GM12878 (cell line): Measurements from ENCODE around the gene KLRF2. TPM values are rescaled to one million over a fixed set of nuclear protein-coding genes. Genes with fewer than 3 reads are reported as not detected.
"Not testable (repeated sequence)": the region's sequence is repeated elsewhere in the genome, so short reads cannot be mapped to it uniquely, and the experiment has no call there.

ENCODE experiments used
- ATAC-seq: fragments of 200-7000 bp; cut with Tn5 transposase; 3 replicates; pipeline ENCODE4 v1.9.1; 2020; ENCODE audit warnings: mild to moderate bottlenecking, moderate library complexity
- BruUV-seq: library from RNA; stranded (reverse); fragments of 400-500 nt; replicated peaks from 2 replicates; lab custom pipeline; 2021; lab: Mats Ljungman, UMichigan
- CTCF ChIA-PET: fragments of 300-600 bp; sonication (Branson Sonifier 250); formaldehyde crosslinking; extraction: SDS; loops from one replicate; lab custom pipeline; 2021; ENCODE audit warnings: inconsistent platforms; lab: Yijun Ruan, JAX
- POLR2A ChIA-PET: fragments of 350-600 bp; formaldehyde crosslinking; extraction: SDS; loops from one replicate; lab custom pipeline; 2021; ENCODE audit warnings: inconsistent platforms; lab: Charles Lee
- RAD21 ChIA-PET: fragments of 300-600 bp; sonication (Branson Sonifier 250); formaldehyde crosslinking; loops from one replicate; lab custom pipeline; 2023; ENCODE audit warnings: antibody characterized with exemption; ENCODE audit not compliant: unreplicated experiment; lab: Charles Lee
- SMC1A ChIA-PET: fragments of 300-600 bp; sonication (Branson Sonifier 250); formaldehyde crosslinking; loops from one replicate; lab custom pipeline; 2023; ENCODE audit not compliant: unreplicated experiment, uncharacterized antibody; lab: Charles Lee
- DNase-seq: peaks from one replicate; pipeline ENCODE4 v3.0.0-alpha.2; 2011; ENCODE audit warnings: low read depth, low spot score
- FAIRE-seq: peaks from 3 replicates; lab custom pipeline; 2011; peaks lifted over from hg19 to GRCh38; lab: Jason Lieb, UNC
- H2AFZ ChIP-seq: 2 replicates; pipeline ENCODE4 v1.6.0; 2011; ENCODE audit warnings: low read depth, low read length, control low read depth; ENCODE audit not compliant: control insufficient read depth
- H3K27ac ChIP-seq: 2 replicates; pipeline ENCODE4 v1.5.1; 2011; ENCODE audit warnings: control low read depth; ENCODE audit not compliant: control insufficient read depth, insufficient read depth
- H3K27me3 ChIP-seq, 2 experiments: replicated peaks in 1 of 2; 2 replicates each; pipeline versions ENCODE4 v1.6.0 to v1.6.1; 2011; ENCODE audit warnings: low read length in 1 of 2; ENCODE audit not compliant: control insufficient read depth in 2 of 2, insufficient read depth in 2 of 2
- H3K36me3 ChIP-seq, 2 experiments: 2 replicates each; pipeline ENCODE4 v1.5.1; 2011; ENCODE audit warnings: low read length in 1 of 2; ENCODE audit not compliant: control insufficient read depth in 2 of 2, insufficient read depth in 2 of 2
- H3K4me1 ChIP-seq: 2 replicates; pipeline ENCODE4 v1.6.1; 2011; ENCODE audit warnings: mild to moderate bottlenecking, low read length, moderate library complexity, mixed read lengths; ENCODE audit not compliant: control insufficient read depth, insufficient read depth
- H3K4me2 ChIP-seq: 2 replicates; pipeline ENCODE4 v1.6.0; 2011; ENCODE audit warnings: control low read depth; ENCODE audit not compliant: control insufficient read depth, insufficient read depth
- H3K4me3 ChIP-seq: fragments of 200-600 bp; sonication (generic); 2 replicates; pipeline ENCODE4 v1.5.1; 2016
- H3K79me2 ChIP-seq: 2 replicates; pipeline ENCODE4 v1.6.0; 2011; ENCODE audit warnings: low read length; ENCODE audit not compliant: control insufficient read depth, insufficient read depth
- H3K9ac ChIP-seq: 2 replicates; pipeline ENCODE4 v1.8.0; 2011; ENCODE audit warnings: low read length, control low read depth, mixed read lengths; ENCODE audit not compliant: control insufficient read depth, insufficient read depth
- H3K9me3 ChIP-seq: replicated peaks from 3 replicates; pipeline ENCODE4 v1.5.1; 2011; ENCODE audit warnings: mild to moderate bottlenecking, low read length; ENCODE audit not compliant: control insufficient read depth, insufficient read depth
- H4K20me1 ChIP-seq: 2 replicates; pipeline ENCODE4 v1.6.0; 2011; ENCODE audit not compliant: control insufficient read depth, insufficient read depth
- BACH1 ChIP-seq: fragments of 450-650 bp; IDR thresholded peaks from 2 replicates; pipeline ENCODE4 v1.6.1; 2017; ENCODE audit warnings: mild to moderate bottlenecking, borderline replicate concordance
- CBFB ChIP-seq: IDR thresholded peaks from 2 replicates; pipeline ENCODE4 v1.6.1; 2016; ENCODE audit warnings: antibody characterized with exemption, low read depth
- CREB1 ChIP-seq: IDR thresholded peaks from 2 replicates; pipeline ENCODE4 v1.6.1; 2012; ENCODE audit warnings: low read depth, mild to moderate bottlenecking, inconsistent platforms
- CREM ChIP-seq: IDR thresholded peaks from 2 replicates; pipeline ENCODE4 v1.6.1; 2014; ENCODE audit warnings: antibody characterized with exemption, low read depth
- IRF5 ChIP-seq: fragments of 450-650 bp; IDR thresholded peaks from 2 replicates; pipeline ENCODE4 v1.6.1; 2017; ENCODE audit warnings: borderline replicate concordance
- JUND ChIP-seq: IDR thresholded peaks from 2 replicates; pipeline ENCODE4 v1.6.1; 2012; ENCODE audit warnings: low read depth, mild to moderate bottlenecking, low read length, improper control_type of control experiment, moderate library complexity
- MLLT1 ChIP-seq: fragments of 450-650 bp; IDR thresholded peaks from 2 replicates; pipeline ENCODE4 v1.6.1; 2016; ENCODE audit warnings: mild to moderate bottlenecking
- RFX5 ChIP-seq: IDR thresholded peaks from 2 replicates; pipeline ENCODE4 v1.6.1; 2011; ENCODE audit warnings: low read depth, low read length, improper control_type of control experiment
- YBX1 ChIP-seq: fragments of 450-650 bp; IDR thresholded peaks from 2 replicates; pipeline ENCODE4 v1.6.1; 2016; ENCODE audit warnings: antibody characterized with exemption
- ZBTB33 ChIP-seq: fragments of 450-650 bp; IDR thresholded peaks from 2 replicates; pipeline ENCODE4 v1.6.1; 2017; ENCODE audit warnings: mild to moderate bottlenecking
- ZNF274 ChIP-seq: IDR thresholded peaks from one replicate; pipeline ENCODE4 v1.8.0; 2011; ENCODE audit not compliant: insufficient read length, insufficient read depth
- WGBS: methylation state at CpG from one replicate; pipeline ENCODE4 v1.1.6; 2016; ENCODE audit warnings: low lambda C conversion rate; ENCODE audit not compliant: insufficient replicate concordance, insufficient coverage; ENCODE audit errors: missing lambda C conversion rate; 5-methylcytosine and 5-hydroxymethylcytosine counted together
- in situ Hi-C: fragments of 300-500 bp; cut with MboI; formaldehyde crosslinking; loops from 9 replicates; pipeline ENCODE4 v1.14.3; 2018; ENCODE audit warnings: mixed read lengths
- intact Hi-C: fragments of 100-400 bp; cut with micrococcal nuclease; formaldehyde crosslinking; loops from one replicate; pipeline ENCODE4 v1.14.2; 2022; ENCODE audit not compliant: unreplicated experiment
- polyA plus RNA-seq, 11 experiments: library from polyadenylated mRNA; depleted of rRNA in 4 of 11; unstranded in 6 of 11; stranded (reverse) in 5 of 11; fragments of >200 nt; fragmentation: Nextera tagmentation in 4 of 11; fragmentation: Illumina TruSeq in 1 of 11; extraction: Ambion mirVana in 4 of 11; extraction: Trizol in 1 of 11; gene quantifications; 1 replicate in 1 of 11; 2 replicates in 10 of 11; pipeline versions ENCODE4 v1.2.1 to v1.2.3, GENCODE V29; 2011 to 2016; ENCODE audit warnings: inconsistent platforms in 2 of 11, missing spikeins in 2 of 11, low read depth in 1 of 11
- total RNA-seq, 4 experiments: library from RNA; depleted of rRNA in 3 of 4; stranded (reverse); fragments of >200 nt in 3 of 4; fragmentation: Illumina TruSeq in 1 of 4; extraction: Trizol in 1 of 4; gene quantifications; 2 replicates each; pipeline versions ENCODE4 v1.2.1 to v1.2.3, GENCODE V29; 2013 to 2021

Gene KLRF2
- total and polyA plus RNA-seq, 10 of the 15 experiments (the other 5 are each of a cell fraction or from before 2014, with no cell fraction given) = 0.15 to 2.1 (median 0.26) TPM; not detected in 6

- TF ChIP-seq BACH1 = no peak
- TF ChIP-seq CREB1 = peak; percentile 55; the same call in 1 of the 2 replicates
- TF ChIP-seq, all 136 proteins: peak for 2
Observed at GRCh38 chr12:9872162-9872561, 9.1 kb upstream of the KLRF2 start (continued).

- WGBS = 76% methylated on average over 11 of the region's 11 CpGs
- no peaks in the 10 kb centered on the region for H3K4me1 ChIP-seq
- no peak for TF ChIP-seq YBX1
- no peak for TF ChIP-seq CBFB
- no peak for TF ChIP-seq ZNF274
- TF ChIP-seq RFX5 = no peak
- TF ChIP-seq JUND = no peak
- TF ChIP-seq CREM = no peak
- TF ChIP-seq IRF5 = no peak
- no peak for TF ChIP-seq MLLT1
- TF ChIP-seq ZBTB33 = no peak
- TF ChIP-seq, all 136 proteins: peak for 0
- CTCF ChIA-PET = interaction anchor here (0.8 kb wide), 1 partner anchor 122 kb away, joined by 3 read pairs; no protein-coding TSS in a partner anchor
- no peak overlapping the region for H3K4me2 ChIP-seq
- BruUV-seq = no TSS peak
- H4K20me1 ChIP-seq = no peaks in the 10 kb centered on the region
- RAD21 ChIA-PET = interaction anchor here (1.8 kb wide), 1 partner anchor 123 kb away, joined by 6 read pairs; no protein-coding TSS in a partner anchor
- no peak overlapping the region for H2AFZ ChIP-seq
- H3K4me3 ChIP-seq = no peak overlapping the region
- H3K9me3 ChIP-seq = no peaks in the 10 kb centered on the region
- FAIRE-seq (no peak), ATAC-seq (no peak), DNase-seq (no peak)
- no peak overlapping the region for H3K27ac ChIP-seq
- intact Hi-C loops (no loop called here), in situ Hi-C loops (no loop called here)
- SMC1A ChIA-PET = interaction anchor here (2.1 kb wide), 1 partner anchor 13 kb away, joined by 5 read pairs; no protein-coding TSS in a partner anchor
- H3K9ac ChIP-seq = no peak overlapping the region
- H3K79me2 ChIP-seq = peaks cover 6% of the 10 kb centered on the region
- H3K27me3 ChIP-seq = no peaks in the 10 kb centered on the region
- H3K36me3 ChIP-seq = no peaks in the 10 kb centered on the region
- POLR2A ChIA-PET = no interaction called here
Observed at GRCh38 chr12:9872742-9873141, 8.5 kb upstream of the KLRF2 start.

GRCh38 chr12:9876120-9876519, 5.2 kb upstream of the KLRF2 start:
- H3K79me2 ChIP-seq, CTCF ChIA-PET, BruUV-seq, H3K27me3 ChIP-seq, H3K27ac ChIP-seq, H4K20me1 ChIP-seq, RAD21 ChIA-PET, H3K4me3 ChIP-seq, DNase-seq, H3K4me1 ChIP-seq, FAIRE-seq, SMC1A ChIA-PET, intact Hi-C loops, in situ Hi-C loops, H3K9me3 ChIP-seq, H3K9ac ChIP-seq, H3K4me2 ChIP-seq, ATAC-seq, H2AFZ ChIP-seq, H3K36me3 ChIP-seq: not testable (repeated sequence)
- 82% methylated on average over 15 of the region's 26 CpGs for WGBS
- POLR2A ChIA-PET = interaction anchor here (0.7 kb wide), 1 partner anchor 12 kb away, joined by 4 read pairs; no protein-coding TSS in a partner anchor
